Measurements from ENCODE around the gene BPHL. TPM values are rescaled to one million over a fixed set of nuclear protein-coding genes. Genes with fewer than 3 reads are reported as not detected.
"Not testable (repeated sequence)": the region's sequence is repeated elsewhere in the genome, so short reads cannot be mapped to it uniquely, and the experiment has no call there.

BPHL gene
- total RNA-seq, 1 donor from 2014 or later: 12.7 TPM

DNA sequence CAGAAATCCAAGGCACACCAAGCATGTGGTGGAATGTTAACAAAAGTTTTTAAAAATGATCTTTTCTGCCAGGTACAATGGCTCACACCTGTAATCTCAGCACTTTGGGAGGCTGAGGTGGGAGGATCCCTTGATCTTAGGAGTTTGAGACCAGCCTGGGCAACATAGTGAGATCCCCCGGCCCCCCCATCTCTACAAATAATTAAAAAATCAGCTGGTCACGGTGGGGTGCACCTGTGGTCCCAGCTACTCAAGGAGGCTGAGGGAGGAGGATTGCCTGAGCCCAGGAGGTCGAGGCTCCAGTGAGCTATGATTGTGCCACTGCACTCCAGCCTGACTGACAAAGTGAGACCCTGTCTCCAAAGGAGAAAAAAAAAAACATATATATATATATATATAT is 42.2 kb upstream of the BPHL start:
- Histone ChIP-seq H3K4me3 (no peak overlapping the region), H3K4me1 (peaks cover 33% of the 10 kb centered on the region), H3K27ac (no peak overlapping the region), H3K36me3 (peaks cover 60% of the 10 kb centered on the region), H3K27me3 (ENCODE audit: low read depth) (no peaks in the 10 kb centered on the region), H3K9me3 (no peaks in the 10 kb centered on the region)
- TF ChIP-seq, protein P1, sequence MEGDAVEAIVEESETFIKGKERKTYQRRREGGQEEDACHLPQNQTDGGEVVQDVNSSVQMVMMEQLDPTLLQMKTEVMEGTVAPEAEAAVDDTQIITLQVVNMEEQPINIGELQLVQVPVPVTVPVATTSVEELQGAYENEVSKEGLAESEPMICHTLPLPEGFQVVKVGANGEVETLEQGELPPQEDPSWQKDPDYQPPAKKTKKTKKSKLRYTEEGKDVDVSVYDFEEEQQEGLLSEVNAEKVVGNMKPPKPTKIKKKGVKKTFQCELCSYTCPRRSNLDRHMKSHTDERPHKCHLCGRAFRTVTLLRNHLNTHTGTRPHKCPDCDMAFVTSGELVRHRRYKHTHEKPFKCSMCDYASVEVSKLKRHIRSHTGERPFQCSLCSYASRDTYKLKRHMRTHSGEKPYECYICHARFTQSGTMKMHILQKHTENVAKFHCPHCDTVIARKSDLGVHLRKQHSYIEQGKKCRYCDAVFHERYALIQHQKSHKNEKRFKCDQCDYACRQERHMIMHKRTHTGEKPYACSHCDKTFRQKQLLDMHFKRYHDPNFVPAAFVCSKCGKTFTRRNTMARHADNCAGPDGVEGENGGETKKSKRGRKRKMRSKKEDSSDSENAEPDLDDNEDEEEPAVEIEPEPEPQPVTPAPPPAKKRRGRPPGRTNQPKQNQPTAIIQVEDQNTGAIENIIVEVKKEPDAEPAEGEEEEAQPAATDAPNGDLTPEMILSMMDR (IDR thresholded peaks at IDR 0.05): no peak
- no peak for DNase-seq
- ATAC-seq: no peak
- intact Hi-C loops (cut with DNase I): no loop called here

DNA sequence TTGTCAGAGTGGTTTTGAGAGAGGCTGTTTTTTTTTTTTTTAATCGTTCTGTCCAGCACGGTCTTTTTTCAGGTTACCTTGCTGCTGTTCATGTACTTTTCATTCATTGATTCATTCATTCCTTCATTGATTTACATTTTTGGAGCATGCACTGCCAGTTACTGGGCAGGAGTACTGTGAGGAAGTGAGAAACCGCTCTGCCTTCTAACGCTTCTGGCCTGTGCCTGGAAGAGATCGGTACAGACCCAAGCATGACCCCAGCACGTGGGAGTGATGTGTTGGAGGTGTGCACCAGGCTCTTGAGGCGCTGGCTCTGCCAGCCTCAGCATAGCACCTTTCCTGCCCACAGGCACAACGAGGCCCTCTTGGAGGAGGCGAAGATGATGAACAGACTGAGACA is 41.1 kb upstream of the BPHL start:
- ATAC-seq (no peak), DNase-seq (no peak)
- Histone ChIP-seq H3K9me3 (no peaks in the 10 kb centered on the region), H3K27me3 (ENCODE audit: low read depth) (no peaks in the 10 kb centered on the region), H3K4me3 (no peak overlapping the region), H3K4me1 (peaks cover 22% of the 10 kb centered on the region), H3K36me3 (peaks cover 64% of the 10 kb centered on the region), H3K27ac (no peak overlapping the region)
- TF ChIP-seq, protein P1 (IDR thresholded peaks at IDR 0.05): no peak
- intact Hi-C loops (cut with DNase I): no loop called here

DNA sequence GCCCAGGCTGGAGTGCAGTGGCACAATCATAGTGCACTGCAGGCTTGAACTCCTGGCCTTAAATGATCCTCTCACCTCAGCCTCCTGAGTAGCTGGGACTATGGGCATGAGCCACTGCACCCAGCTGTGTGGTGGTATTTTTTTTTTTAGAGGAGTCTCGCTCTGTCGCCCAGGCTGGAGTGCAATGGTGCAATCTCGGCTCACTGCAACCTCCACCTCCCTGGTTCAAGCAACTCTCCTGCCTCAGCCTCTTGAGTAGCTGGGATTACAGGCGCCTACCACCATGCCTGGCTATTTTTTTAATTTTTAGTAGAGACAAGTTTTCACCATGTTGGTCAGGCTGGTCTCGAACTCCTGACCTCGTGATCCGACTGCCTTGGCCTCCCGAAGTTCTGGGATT is 39.6 kb upstream of the BPHL start:
- ATAC-seq; H3K9me3 ChIP-seq; H3K4me3 ChIP-seq; intact Hi-C loops (cut with DNase I); H3K27ac ChIP-seq; DNase-seq; H3K27me3 ChIP-seq (ENCODE audit: low read depth): not testable (repeated sequence)
- Histone ChIP-seq H3K36me3 (peaks cover 78% of the 10 kb centered on the region), H3K4me1 (peaks cover 16% of the 10 kb centered on the region)

DNA sequence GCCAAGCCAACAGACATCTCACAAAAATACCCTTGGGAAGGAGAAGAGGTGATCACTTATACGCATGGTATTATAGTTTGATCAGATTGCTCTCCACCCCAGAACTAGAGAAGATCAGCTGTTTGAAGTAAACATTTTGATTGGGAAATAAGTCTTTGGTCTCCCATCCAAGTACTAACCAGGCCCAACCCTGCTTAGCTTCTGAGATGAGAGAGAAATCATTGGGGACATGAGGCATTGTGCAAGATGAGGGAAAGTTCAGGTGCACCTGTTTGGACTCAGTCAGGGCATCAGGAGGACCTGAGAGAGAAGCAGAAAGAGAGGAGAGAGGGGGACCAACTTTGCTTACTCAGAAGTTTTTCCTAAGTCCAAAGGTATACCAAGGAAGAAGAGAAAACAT is 38.8 kb upstream of the BPHL start:
- ATAC-seq: no peak
- Histone ChIP-seq H3K4me1 (peaks cover 16% of the 10 kb centered on the region), H3K27ac (no peak overlapping the region), H3K9me3 (no peaks in the 10 kb centered on the region), H3K27me3 (ENCODE audit: low read depth) (no peaks in the 10 kb centered on the region), H3K4me3 (no peak overlapping the region), H3K36me3 (peaks cover 82% of the 10 kb centered on the region)
- TF ChIP-seq, protein P1 (IDR thresholded peaks at IDR 0.05): no peak
- DNase-seq: no peak
- intact Hi-C loops (cut with DNase I): no loop called here

DNA sequence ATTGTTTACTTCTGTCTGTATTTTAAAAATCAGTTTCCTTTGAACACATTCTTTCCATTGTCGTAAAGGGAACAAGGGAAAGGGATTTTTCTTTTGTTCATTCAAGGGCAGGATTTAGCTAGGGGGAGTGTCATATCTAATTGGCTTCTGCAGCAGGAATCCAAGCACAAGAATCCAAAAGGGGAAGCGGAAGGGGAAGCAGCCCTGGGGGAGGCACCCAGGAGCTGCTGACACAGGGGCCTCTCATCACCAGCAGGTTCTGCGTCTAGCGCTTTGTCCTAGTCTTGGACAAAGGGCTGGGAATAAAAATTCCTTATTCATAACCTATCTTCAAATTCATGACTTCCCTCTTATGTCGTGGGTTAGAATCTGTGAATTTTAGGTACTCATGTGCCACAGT is 36.6 kb upstream of the BPHL start:
- Histone ChIP-seq H3K27me3 (ENCODE audit: low read depth) (no peaks in the 10 kb centered on the region), H3K9me3 (no peaks in the 10 kb centered on the region), H3K36me3 (peaks cover 100% of the 10 kb centered on the region), H3K27ac (peak overlapping the region; percentile 19), H3K4me3 (no peak overlapping the region), H3K4me1 (no peaks in the 10 kb centered on the region)
- DNase-seq: peak; percentile 62
- intact Hi-C loops (cut with DNase I): no loop called here
- ATAC-seq: peak; percentile 70 to 74
- TF ChIP-seq, protein P1 (IDR thresholded peaks at IDR 0.05): no peak

DNA sequence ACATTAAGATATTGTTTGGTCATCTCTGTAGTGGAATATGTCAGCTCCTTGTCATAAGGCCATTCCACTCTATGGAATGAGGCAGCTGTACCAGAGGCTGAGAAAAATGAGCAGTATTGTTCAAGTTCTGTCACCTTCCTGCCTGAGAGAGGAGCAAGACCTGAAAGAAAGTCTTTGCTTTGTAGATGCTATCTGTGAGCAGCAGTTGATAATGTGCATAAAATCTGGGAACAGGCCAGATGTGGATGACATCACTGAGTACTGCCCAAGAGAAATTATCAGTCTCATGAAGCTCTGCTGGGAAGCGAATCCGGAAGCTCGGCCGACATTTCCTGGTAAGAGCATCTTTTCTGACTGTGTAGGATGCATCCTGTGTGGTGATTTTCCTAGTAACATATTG is 33.4 kb upstream of the BPHL start:
- intact Hi-C loops (cut with DNase I): no loop called here
- Histone ChIP-seq H3K4me3 (no peak overlapping the region), H3K4me1 (no peaks in the 10 kb centered on the region), H3K27me3 (ENCODE audit: low read depth) (no peaks in the 10 kb centered on the region), H3K9me3 (no peaks in the 10 kb centered on the region), H3K27ac (no peak overlapping the region), H3K36me3 (peaks cover 99% of the 10 kb centered on the region)
- TF ChIP-seq, protein P1 (IDR thresholded peaks at IDR 0.05): no peak
- no peak for ATAC-seq
- DNase-seq: no peak

Measured in lower lobe of right lung (tissue), 2 donors.